Stimulated activated effector memory CD8-positive, alpha-beta T cell treated with anti-CD3 and anti-CD28 coated beads, Interleukin-12 subunit alpha, Interleukin-12 subunit beta, amount 100 ng/mL, for 72 hours (primary cell): ENCODE results near the gene PPP1R9A.
A peak's percentile ranks its signal among the peaks of the same experiment; 100 is the strongest.

ENCODE experiments used
- ATAC-seq: fragments of 150-1000 bp; cut with Tn5 transposase; 2 replicates; pipeline ENCODE4 v1.10.0; 2021
- DNase-seq, 2 donors: peaks; one replicate each; pipeline ENCODE4 v3.0.0; 2021 to 2022; ENCODE audit warnings: low spot score in 2 of 2
- H3K27ac Mint-ChIP-seq: one replicate; pipeline ENCODE4 v1.8.0; 2022; ENCODE audit warnings: mild to moderate bottlenecking, mixed read lengths
- H3K36me3 Mint-ChIP-seq: one replicate; pipeline ENCODE4 v1.8.0; 2022; ENCODE audit warnings: mild to moderate bottlenecking, mixed read lengths
- H3K4me1 Mint-ChIP-seq: one replicate; pipeline ENCODE4 v1.8.0; 2022; ENCODE audit warnings: mixed read lengths
- H3K4me3 Mint-ChIP-seq: one replicate; pipeline ENCODE4 v1.8.0; 2022; ENCODE audit warnings: mild to moderate bottlenecking, mixed read lengths
- H3K9me3 Mint-ChIP-seq: one replicate; pipeline ENCODE4 v1.8.0; 2022; ENCODE audit warnings: mixed read lengths

PPP1R9A gene

DNA sequence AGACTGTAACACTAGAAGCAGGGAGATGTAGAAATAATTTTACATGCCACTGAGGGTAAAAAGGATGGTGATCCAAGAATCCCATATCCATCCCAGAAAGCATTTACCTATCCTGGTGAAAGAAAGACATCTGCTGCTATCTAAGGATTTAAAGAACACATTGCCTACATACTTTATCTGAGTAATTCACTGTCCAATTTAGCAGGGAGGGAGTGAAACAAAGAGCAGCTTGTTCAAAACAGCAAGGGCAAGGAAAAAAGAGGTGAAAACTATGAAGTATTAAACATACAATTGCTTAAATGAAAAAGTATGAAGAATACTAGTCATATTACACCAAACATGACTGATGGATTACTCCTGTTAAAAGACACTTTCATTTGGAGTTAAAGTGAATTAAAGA, 206.2 kb downstream of the PPP1R9A start:
- Mint-ChIP-seq H3K9me3 (no peaks in the 10 kb centered on the region), H3K36me3 (no peaks in the 10 kb centered on the region), H3K4me1 (no peaks in the 10 kb centered on the region), H3K4me3 (no peak overlapping the region), H3K27ac (no peak overlapping the region)
- no peak for DNase-seq
- no peak for ATAC-seq

- Mint-ChIP-seq H3K4me3 (no peak overlapping the region), H3K27ac (no peak overlapping the region), H3K36me3 (no peaks in the 10 kb centered on the region), H3K9me3 (peaks cover 5% of the 10 kb centered on the region), H3K4me1 (no peaks in the 10 kb centered on the region)
- ATAC-seq (no peak), DNase-seq (no peak)
These were observed 218.8 kb downstream of the PPP1R9A start for GRCh38 chr7:95126053-95126709.

GRCh38 chr7:95132500-95132899, 225.1 kb downstream of the PPP1R9A start:
- H3K4me1 Mint-ChIP-seq, result no peaks in the 10 kb centered on the region
- no peak overlapping the region for H3K4me3 Mint-ChIP-seq
- peaks cover 5% of the 10 kb centered on the region for H3K9me3 Mint-ChIP-seq
- H3K36me3 Mint-ChIP-seq, result no peaks in the 10 kb centered on the region
- DNase-seq (no peak), ATAC-seq (no peak)
- H3K27ac Mint-ChIP-seq, result no peak overlapping the region

DNA sequence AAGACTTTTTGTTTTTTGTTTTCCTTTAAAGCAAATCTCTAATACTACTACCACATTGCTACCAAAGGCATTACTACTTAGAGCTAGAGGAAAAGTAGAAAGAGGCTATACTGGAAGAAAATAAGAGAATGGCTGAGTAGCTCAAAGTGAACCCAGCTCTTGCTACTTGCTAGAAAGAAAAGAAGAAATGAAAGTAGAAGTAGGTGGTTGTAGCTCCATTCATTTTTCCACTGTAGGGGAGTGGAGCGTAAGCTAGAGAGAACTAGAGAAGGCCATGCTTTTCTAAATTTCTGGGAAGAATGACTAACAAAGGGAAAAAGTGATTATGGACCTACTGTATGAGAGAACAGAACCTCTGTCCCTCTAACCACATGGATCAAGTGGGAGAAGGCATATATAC, 232.5 kb downstream of the PPP1R9A start:
- Mint-ChIP-seq H3K4me3 (no peak overlapping the region), H3K4me1 (no peaks in the 10 kb centered on the region), H3K36me3 (no peaks in the 10 kb centered on the region), H3K9me3 (peaks cover 6% of the 10 kb centered on the region), H3K27ac (no peak overlapping the region)
- DNase-seq (no peak), ATAC-seq (no peak)

DNA sequence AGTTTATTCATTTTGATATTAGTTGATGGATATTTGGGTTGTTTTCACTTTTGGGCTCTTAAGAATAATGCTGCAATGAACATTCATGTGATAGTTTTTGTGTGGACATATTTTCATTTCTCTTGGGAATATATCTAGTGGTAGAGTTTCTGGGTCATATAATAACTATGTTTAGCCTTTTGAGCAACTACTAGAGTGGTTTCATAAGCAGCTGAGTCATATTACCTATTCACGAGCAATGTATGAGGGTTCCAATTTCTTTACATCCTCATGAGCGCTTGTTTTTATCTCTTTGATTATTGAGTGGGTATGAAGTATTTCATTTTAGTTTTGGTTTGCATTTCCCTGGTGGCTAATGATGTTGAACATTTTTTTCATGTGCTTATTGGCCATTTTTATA, 234.4 kb downstream of the PPP1R9A start:
- ATAC-seq (no peak), DNase-seq (no peak)
- Mint-ChIP-seq H3K27ac (no peak overlapping the region), H3K4me3 (no peak overlapping the region), H3K4me1 (no peaks in the 10 kb centered on the region), H3K36me3 (no peaks in the 10 kb centered on the region), H3K9me3 (peaks cover 9% of the 10 kb centered on the region)

DNA sequence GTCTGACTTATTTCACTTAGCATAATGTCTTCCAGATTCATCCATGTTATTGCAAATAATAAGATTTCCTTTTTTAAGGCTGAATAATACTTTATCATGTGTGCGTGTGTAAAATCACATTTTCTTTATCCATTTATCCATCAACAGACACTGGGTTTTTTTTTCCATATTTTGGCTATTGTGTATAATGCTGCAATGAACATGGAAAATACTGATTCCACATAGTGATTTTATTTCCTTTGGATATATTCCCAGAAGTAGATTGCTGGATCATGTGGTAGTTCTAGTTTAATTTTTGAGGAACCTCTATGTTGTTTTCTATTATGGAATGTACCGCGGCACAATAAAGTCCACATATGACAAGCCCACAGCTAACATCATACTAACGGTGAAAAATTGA, 236.9 kb downstream of the PPP1R9A start:
- H3K27ac Mint-ChIP-seq, result no peak overlapping the region
- peaks cover 8% of the 10 kb centered on the region for H3K9me3 Mint-ChIP-seq
- no peak for ATAC-seq
- H3K36me3 Mint-ChIP-seq, result no peaks in the 10 kb centered on the region
- no peaks in the 10 kb centered on the region for H3K4me1 Mint-ChIP-seq
- DNase-seq, result no peak
- H3K4me3 Mint-ChIP-seq, result no peak overlapping the region

DNA sequence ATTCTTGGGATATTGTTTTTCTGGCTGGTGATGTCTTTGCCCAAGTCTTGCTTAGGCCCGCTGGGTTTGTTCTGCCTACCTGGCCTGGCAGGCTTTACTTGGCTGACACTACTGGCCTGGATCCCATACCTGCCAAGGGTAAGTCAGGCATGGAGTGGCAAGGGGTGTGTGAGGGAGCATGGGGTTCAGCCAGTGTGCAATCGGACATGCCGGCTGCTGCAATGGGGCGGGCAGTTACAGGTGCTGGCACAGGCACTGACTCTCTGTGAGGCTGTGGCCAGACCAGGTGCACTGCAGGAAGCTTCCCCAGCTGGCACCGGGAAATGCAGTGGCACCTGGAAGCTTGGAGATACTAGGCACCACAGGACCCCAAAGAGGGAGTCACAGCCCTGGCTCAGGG, 248.6 kb downstream of the PPP1R9A start:
- H3K4me1 Mint-ChIP-seq, result no peaks in the 10 kb centered on the region
- no peak overlapping the region for H3K27ac Mint-ChIP-seq
- no peak for DNase-seq
- H3K9me3 Mint-ChIP-seq, result peaks cover 3% of the 10 kb centered on the region
- peak; percentile 19 for ATAC-seq
- H3K36me3 Mint-ChIP-seq, result no peaks in the 10 kb centered on the region
- H3K4me3 Mint-ChIP-seq, result no peak overlapping the region

GRCh38 chr7:95157381-95157780, 250.0 kb downstream of the PPP1R9A start:
- Mint-ChIP-seq H3K36me3 (no peaks in the 10 kb centered on the region), H3K4me1 (no peaks in the 10 kb centered on the region), H3K4me3 (no peak overlapping the region), H3K9me3 (peaks cover 1% of the 10 kb centered on the region), H3K27ac (no peak overlapping the region)
- no peak for ATAC-seq
- no peak for DNase-seq

- H3K4me1 Mint-ChIP-seq, result no peaks in the 10 kb centered on the region
- H3K27ac Mint-ChIP-seq, result no peak overlapping the region
- no peak overlapping the region for H3K4me3 Mint-ChIP-seq
- H3K9me3 Mint-ChIP-seq, result peaks cover 3% of the 10 kb centered on the region
- ATAC-seq (no peak), DNase-seq (no peak)
- H3K36me3 Mint-ChIP-seq, result no peaks in the 10 kb centered on the region
These were observed 262.3 kb downstream of the PPP1R9A start for GRCh38 chr7:95169678-95170077.

DNA sequence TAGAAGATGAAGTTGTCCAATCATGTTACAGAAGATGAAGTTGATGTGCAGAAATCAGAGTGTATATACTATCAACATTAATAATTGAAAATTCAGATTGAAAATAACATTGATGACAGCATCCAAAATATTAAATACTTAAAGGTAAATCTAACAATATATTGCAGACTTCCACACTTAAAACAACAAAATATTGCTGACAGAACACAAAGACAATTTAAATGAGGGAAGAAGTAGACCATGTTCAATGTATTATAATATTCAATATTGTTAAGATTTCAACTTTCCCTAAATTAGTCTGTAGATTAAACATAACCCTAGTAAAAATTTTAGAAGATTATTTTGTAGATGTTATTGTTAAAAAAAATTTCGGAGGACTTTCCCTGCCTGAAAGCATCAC, 265.0 kb downstream of the PPP1R9A start:
- DNase-seq (no peak), ATAC-seq (no peak)
- Mint-ChIP-seq H3K27ac (no peak overlapping the region), H3K9me3 (no peaks in the 10 kb centered on the region), H3K4me3 (no peak overlapping the region), H3K36me3 (no peaks in the 10 kb centered on the region), H3K4me1 (no peaks in the 10 kb centered on the region)

DNA sequence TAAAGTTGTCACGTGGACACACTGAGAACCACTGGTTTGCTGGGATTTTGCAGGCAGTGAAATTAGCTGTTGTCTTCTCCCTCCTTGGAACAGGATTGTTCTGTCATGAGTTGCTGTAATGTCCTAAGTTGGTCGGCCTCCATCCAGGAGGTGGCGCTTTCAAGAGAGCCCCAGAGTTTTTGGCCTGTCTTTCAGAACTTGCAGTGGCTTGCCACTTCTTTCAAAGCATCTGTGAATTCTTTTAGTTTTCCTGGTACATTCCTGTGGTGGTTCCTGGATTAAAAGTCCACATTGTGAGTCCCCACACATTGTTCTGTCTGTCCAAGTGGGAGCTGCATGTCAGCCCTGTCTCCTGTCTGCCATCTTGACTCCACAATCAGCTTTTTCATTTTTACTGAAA, 283.1 kb downstream of the PPP1R9A start:
- H3K27ac Mint-ChIP-seq, result no peak overlapping the region
- H3K36me3 Mint-ChIP-seq, result no peaks in the 10 kb centered on the region
- H3K9me3 Mint-ChIP-seq, result no peaks in the 10 kb centered on the region
- ATAC-seq, result no peak
- no peak overlapping the region for H3K4me3 Mint-ChIP-seq
- no peak for DNase-seq
- H3K4me1 Mint-ChIP-seq, result no peaks in the 10 kb centered on the region

- ATAC-seq (no peak), DNase-seq (no peak)
- H3K9me3 Mint-ChIP-seq, result no peaks in the 10 kb centered on the region
- H3K27ac Mint-ChIP-seq, result no peak overlapping the region
- no peaks in the 10 kb centered on the region for H3K4me1 Mint-ChIP-seq
- H3K4me3 Mint-ChIP-seq, result no peak overlapping the region
- no peaks in the 10 kb centered on the region for H3K36me3 Mint-ChIP-seq
These were observed 284.4 kb downstream of the PPP1R9A start for GRCh38 chr7:95191795-95192194.

GRCh38 chr7:95198863-95199262, 291.5 kb downstream of the PPP1R9A start:
- no peaks in the 10 kb centered on the region for H3K9me3 Mint-ChIP-seq
- no peaks in the 10 kb centered on the region for H3K36me3 Mint-ChIP-seq
- H3K4me1 Mint-ChIP-seq, result no peaks in the 10 kb centered on the region
- no peak for DNase-seq
- no peak for ATAC-seq
- H3K4me3 Mint-ChIP-seq, result no peak overlapping the region
- no peak overlapping the region for H3K27ac Mint-ChIP-seq

GRCh38 chr7:95199779-95200558, 292.6 kb downstream of the PPP1R9A start:
- ATAC-seq, result no peak
- H3K4me1 Mint-ChIP-seq, result no peaks in the 10 kb centered on the region
- H3K4me3 Mint-ChIP-seq, result no peak overlapping the region
- DNase-seq, result no peak
- no peak overlapping the region for H3K27ac Mint-ChIP-seq
- no peaks in the 10 kb centered on the region for H3K36me3 Mint-ChIP-seq
- H3K9me3 Mint-ChIP-seq, result no peaks in the 10 kb centered on the region

- H3K9me3 Mint-ChIP-seq, result no peaks in the 10 kb centered on the region
- H3K4me1 Mint-ChIP-seq, result no peaks in the 10 kb centered on the region
- H3K36me3 Mint-ChIP-seq, result no peaks in the 10 kb centered on the region
- no peak overlapping the region for H3K4me3 Mint-ChIP-seq
- DNase-seq (no peak), ATAC-seq (no peak)
- H3K27ac Mint-ChIP-seq, result no peak overlapping the region
These were observed 293.3 kb downstream of the PPP1R9A start for GRCh38 chr7:95200741-95201140.

- Mint-ChIP-seq H3K36me3 (no peaks in the 10 kb centered on the region), H3K4me3 (no peak overlapping the region), H3K27ac (no peak overlapping the region), H3K9me3 (no peaks in the 10 kb centered on the region), H3K4me1 (no peaks in the 10 kb centered on the region)
- DNase-seq (no peak), ATAC-seq (no peak)
These were observed 294.3 kb downstream of the PPP1R9A start for GRCh38 chr7:95201727-95202126.
